HepG2 (cell line): ENCODE data around the gene ISLR2.

Experiments
- EP300 ChIP-seq, 3 experiments: sonication (generic) in 1 of 3; formaldehyde crosslinking in 1 of 3; IDR thresholded peaks; 2 replicates each; pipeline versions ENCODE4 v1.5.1 to v1.6.1; 2011 to 2020; ENCODE audit warnings: low read depth in 2 of 3, low read length in 2 of 3, borderline replicate concordance in 1 of 3, improper control_type of control experiment in 1 of 3, mild to moderate bottlenecking in 1 of 3, missing genetic modification reagents in 1 of 3, moderate library complexity in 1 of 3
- GABPA ChIP-seq, 2 experiments: IDR thresholded peaks; 2 replicates each; pipeline ENCODE4 v1.6.1; 2011 to 2016; ENCODE audit warnings: low read depth in 2 of 2, low read length in 1 of 2, missing biosample characterization in 1 of 2, missing genetic modification characterization in 1 of 2
- ZFP41 ChIP-seq: sonication (generic); formaldehyde crosslinking; IDR thresholded peaks from 2 replicates; pipeline ENCODE4 v1.4.0; 2020; ENCODE audit warnings: mild to moderate bottlenecking, missing genetic modification reagents, borderline replicate concordance
- ZNF629 ChIP-seq: sonication (generic); formaldehyde crosslinking; conservative IDR thresholded peaks from 2 replicates; pipeline ENCODE4 v1.5.0; 2020; ENCODE audit warnings: missing genetic modification reagents
- TF ChIP-seq, protein P1 (sequence below): sonication (generic); formaldehyde crosslinking; IDR thresholded peaks from 2 replicates; pipeline ENCODE4 v1.5.0; 2020; ENCODE audit warnings: mild to moderate bottlenecking, missing genetic modification reagents, moderate library complexity

DNA sequence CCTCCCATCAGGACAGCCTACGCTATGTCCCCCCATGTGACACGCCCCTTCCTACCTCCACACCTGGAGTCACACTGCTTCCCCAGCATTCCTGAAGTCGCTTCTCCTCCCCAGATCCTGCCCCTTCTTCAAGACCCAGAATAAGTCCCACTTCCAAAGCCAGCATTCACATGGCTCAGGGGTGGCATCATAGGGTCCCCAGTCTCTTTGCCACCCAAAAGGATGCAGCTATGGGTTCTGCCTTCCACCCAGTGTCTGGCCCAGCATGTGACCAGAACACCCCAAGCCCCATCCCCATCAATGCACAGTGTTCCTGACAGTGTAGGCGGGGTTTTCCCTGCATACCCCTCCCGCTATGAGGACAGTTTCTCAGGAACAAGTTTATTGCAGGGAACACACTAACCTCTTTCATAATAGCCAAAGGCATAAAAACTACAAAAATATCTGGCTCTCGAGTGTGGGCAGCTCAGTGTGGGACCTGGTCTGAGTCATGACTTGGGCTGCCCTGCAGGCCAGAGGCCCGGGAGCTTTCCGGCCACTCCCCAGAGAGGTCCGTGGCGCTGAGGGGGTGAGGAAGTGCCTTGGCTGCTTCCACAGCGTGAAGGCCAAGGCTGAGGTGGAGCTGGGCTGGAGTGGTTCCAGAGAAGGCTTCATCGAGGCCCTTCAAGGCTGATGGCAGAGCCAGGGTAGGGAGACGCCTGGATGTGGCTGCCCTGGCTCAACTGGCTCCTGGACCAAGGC, 48.9 kb downstream of the ISLR2 start:
- TF ChIP-seq ZFP41 (CRISPR knock-in tag) (no peak), GABPA (IDR thresholded peaks at IDR 0.05; ENCODE audit: low read depth, low read length) (no peak), GABPA (CRISPR knock-in tag; IDR thresholded peaks at IDR 0.05; ENCODE audit: low read depth) (no peak), ZNF629 (CRISPR knock-in tag) (no peak), EP300 (IDR thresholded peaks at IDR 0.05; ENCODE audit: low read depth in 2 of 2, low read length in 2 of 2) (no peak), EP300 (CRISPR knock-in tag; IDR thresholded peaks at IDR 0.05; ENCODE audit: borderline replicate concordance) (no peak)
- TF ChIP-seq, protein P1, sequence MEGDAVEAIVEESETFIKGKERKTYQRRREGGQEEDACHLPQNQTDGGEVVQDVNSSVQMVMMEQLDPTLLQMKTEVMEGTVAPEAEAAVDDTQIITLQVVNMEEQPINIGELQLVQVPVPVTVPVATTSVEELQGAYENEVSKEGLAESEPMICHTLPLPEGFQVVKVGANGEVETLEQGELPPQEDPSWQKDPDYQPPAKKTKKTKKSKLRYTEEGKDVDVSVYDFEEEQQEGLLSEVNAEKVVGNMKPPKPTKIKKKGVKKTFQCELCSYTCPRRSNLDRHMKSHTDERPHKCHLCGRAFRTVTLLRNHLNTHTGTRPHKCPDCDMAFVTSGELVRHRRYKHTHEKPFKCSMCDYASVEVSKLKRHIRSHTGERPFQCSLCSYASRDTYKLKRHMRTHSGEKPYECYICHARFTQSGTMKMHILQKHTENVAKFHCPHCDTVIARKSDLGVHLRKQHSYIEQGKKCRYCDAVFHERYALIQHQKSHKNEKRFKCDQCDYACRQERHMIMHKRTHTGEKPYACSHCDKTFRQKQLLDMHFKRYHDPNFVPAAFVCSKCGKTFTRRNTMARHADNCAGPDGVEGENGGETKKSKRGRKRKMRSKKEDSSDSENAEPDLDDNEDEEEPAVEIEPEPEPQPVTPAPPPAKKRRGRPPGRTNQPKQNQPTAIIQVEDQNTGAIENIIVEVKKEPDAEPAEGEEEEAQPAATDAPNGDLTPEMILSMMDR (CRISPR knock-in tag): no peak
